ENCODE data around the gene AFF1.

GRCh38 chr4:86891762-86892635 lies 42.8 kb upstream of the AFF1 start, which contains the start of gene C4orf36:
- TF ChIP-seq, protein P1, sequence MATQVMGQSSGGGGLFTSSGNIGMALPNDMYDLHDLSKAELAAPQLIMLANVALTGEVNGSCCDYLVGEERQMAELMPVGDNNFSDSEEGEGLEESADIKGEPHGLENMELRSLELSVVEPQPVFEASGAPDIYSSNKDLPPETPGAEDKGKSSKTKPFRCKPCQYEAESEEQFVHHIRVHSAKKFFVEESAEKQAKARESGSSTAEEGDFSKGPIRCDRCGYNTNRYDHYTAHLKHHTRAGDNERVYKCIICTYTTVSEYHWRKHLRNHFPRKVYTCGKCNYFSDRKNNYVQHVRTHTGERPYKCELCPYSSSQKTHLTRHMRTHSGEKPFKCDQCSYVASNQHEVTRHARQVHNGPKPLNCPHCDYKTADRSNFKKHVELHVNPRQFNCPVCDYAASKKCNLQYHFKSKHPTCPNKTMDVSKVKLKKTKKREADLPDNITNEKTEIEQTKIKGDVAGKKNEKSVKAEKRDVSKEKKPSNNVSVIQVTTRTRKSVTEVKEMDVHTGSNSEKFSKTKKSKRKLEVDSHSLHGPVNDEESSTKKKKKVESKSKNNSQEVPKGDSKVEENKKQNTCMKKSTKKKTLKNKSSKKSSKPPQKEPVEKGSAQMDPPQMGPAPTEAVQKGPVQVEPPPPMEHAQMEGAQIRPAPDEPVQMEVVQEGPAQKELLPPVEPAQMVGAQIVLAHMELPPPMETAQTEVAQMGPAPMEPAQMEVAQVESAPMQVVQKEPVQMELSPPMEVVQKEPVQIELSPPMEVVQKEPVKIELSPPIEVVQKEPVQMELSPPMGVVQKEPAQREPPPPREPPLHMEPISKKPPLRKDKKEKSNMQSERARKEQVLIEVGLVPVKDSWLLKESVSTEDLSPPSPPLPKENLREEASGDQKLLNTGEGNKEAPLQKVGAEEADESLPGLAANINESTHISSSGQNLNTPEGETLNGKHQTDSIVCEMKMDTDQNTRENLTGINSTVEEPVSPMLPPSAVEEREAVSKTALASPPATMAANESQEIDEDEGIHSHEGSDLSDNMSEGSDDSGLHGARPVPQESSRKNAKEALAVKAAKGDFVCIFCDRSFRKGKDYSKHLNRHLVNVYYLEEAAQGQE (IDR thresholded peaks at IDR 0.05; ENCODE audit: insufficient read depth in 1 of 2, low read depth in 2 of 2, low read length in 2 of 2), result no peak
- TF ChIP-seq TAF1 (IDR thresholded peaks at IDR 0.05; ENCODE audit: borderline replicate concordance, insufficient read depth, low read length) (no peak), SIN3A (IDR thresholded peaks at IDR 0.05; ENCODE audit: borderline replicate concordance, insufficient read depth, low read length) (no peak), POLR2AphosphoS5 (IDR thresholded peaks at IDR 0.05; ENCODE audit: low read depth, low read length) (no peak), FOXP2 (optimal IDR thresholded peaks at IDR 0.05; ENCODE audit: borderline replicate concordance, extremely low read depth, extremely low read length, insufficient read depth) (no peak)

All from PFSK-1 (cell line).